Retina (tissue), 1 donor: ENCODE data around the gene RNPEPL1.
"Not testable (repeated sequence)": the region's sequence is repeated elsewhere in the genome, so short reads cannot be mapped to it uniquely, and the experiment has no call there.

Experiments used
- DNase-seq: peaks from one replicate; pipeline ENCODE4 v3.0.0-alpha.2; 2016

RNPEPL1 gene

DNA sequence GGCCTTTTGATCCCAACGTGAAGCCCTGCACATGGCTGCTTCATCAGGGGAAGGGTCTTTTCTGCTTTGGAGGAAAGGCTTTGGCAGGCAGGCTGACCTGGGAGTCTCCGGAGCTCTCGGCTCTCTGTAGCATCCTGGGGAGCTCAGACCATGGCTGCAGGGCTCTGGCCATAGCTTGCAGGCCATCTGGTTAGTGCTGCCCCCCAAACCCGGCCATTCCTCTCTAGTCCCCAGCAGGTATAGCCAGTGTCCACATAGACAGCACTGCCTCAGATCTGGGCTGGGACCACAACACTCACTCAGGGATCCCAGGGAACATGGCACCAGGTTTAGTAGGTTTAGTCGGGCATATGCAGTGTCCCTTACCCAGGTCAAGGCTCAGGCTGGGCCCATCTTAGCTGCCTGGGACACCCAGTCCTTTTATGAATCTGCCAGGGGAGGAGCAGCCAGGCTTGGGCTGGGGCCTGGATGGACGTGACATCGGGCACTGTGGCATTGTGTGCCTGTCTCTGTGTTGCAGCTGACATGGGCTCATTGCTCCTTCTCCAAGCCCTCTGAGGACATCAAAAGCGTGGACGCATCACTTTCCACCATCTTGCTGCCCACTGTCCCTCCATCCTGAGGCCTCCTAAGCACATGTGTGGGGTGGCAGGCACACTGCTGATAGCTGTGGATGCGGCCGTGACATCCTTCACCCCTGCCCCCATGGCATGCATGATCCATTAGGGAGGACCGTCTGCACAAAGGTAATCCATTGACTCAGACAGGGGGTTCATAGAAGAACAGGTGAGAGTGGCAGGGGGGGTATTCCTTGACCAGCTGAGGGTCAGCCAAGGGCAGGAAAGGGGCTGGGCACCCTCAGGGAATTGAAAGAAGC, 37.8 kb downstream of the RNPEPL1 start:
- no peak for DNase-seq

- no peak for DNase-seq
These were observed 43.4 kb downstream of the RNPEPL1 start for GRCh38 chr2:240611601-240612210.

- DNase-seq: no peak
These were observed 45.5 kb downstream of the RNPEPL1 start for GRCh38 chr2:240613781-240614180.

- DNase-seq: no peak
These were observed 46.1 kb downstream of the RNPEPL1 start for GRCh38 chr2:240614391-240614790.

- DNase-seq: no peak
These were observed 47.1 kb downstream of the RNPEPL1 start for GRCh38 chr2:240615396-240615795.

DNA sequence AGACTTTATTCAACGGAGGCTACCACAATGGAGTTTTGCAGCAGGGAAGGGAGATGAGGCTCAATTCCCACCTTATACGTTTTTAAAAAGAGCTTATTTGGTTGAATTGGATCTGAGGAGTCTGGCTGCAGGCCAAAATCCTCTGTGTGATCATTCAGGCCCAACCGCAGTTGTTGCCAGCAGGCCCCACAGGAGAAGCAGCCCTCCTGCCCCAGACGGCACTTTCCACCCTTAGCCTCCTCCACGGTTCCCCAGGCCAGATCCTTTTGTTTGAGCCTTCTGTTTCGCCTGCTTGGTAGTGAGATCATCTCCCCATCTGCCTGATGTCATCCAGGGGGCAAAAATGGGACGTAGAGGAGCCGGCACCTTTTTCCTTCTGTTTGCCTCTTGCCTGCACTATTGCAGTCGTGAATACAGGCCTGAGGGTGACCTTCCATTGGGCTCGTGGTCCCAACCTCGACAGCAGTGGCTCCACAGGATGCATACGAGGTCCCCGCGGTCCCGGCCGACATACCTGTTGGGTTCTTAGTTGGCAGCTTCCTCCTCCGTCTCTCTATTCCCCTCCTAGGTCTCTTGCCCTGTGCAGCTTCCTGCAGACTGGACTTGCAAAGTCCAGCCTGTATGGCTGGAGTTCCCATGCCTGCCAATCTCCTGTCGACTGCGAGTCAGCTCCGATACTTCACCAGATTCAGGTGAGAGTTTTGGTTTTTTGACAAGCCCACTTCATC, 47.7 kb downstream of the RNPEPL1 start:
- DNase-seq: no peak

GRCh38 chr2:240616860-240617666, 48.8 kb downstream of the RNPEPL1 start:
- not testable (repeated sequence) for DNase-seq

- no peak for DNase-seq
These were observed 50.5 kb downstream of the RNPEPL1 start for GRCh38 chr2:240618776-240619175.

GRCh38 chr2:240619506-240620148, 51.3 kb downstream of the RNPEPL1 start:
- no peak for DNase-seq

DNA sequence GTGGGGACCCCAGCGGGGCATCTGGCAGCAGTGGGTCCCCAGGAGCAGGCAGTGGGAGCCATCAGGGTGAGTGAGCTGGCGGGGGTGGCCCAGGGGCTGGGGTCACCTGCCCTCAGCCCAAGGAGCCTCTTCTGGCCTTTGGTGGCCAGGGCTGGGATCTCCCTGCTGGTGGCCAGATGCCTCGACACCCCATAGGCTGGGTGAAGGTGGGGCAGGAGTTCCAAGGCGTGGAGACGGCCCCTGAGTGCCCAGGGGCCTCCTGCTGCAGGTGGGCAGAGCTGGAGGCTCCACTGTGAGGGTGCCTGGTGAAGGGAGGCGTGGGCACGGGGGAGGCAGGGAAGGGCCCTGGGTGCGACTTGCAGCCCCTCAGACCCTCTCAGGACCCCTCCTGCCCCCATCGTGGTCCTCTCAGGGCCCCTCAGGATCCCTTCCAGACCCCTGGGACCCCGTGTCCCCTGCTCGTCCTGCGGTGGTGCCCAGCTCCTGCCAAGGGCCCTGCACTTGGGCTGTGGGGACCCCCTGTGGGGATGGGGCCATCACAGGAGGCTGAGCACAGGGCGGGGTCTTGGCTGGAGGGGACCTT, 52.0 kb downstream of the RNPEPL1 start:
- DNase-seq: no peak

GRCh38 chr2:240620859-240621258, 52.6 kb downstream of the RNPEPL1 start:
- no peak for DNase-seq

GRCh38 chr2:240622060-240622411, 53.8 kb downstream of the RNPEPL1 start:
- no peak for DNase-seq

DNA sequence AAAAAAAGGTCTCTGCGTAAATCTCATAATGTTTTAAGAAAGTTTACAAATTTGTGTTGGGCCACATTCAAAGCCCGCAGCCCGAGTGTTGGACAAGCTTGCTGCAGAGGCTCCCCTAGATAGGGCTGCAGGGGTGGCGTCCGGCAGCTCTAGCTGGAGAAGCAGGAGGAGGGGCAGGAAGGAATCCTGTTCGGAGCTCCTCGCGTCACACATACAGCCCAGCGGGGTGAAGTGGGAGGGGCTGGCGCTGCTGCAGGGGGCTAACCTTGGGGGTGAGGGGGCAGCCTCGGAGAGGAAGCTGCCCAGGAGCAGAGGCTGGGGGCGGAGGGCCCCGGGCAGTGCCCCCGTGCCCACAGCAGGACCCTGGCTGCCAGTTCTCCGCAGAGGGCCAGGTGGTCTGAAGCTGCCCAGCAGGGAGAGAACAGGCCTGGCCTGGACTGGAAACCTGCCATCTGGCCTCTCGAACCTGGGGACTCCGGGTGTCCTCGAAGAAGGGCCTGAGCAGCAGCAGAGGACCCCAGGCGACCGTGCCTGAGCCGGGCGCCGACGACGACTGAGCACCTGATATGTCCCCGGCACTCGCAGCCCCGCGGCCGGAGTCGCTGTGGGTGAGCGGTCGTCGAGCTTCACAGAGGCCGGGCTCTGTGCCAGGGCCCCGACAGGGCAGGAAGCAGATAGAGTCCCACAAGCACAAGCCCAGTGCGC, 54.4 kb downstream of the RNPEPL1 start:
- DNase-seq: no peak

DNA sequence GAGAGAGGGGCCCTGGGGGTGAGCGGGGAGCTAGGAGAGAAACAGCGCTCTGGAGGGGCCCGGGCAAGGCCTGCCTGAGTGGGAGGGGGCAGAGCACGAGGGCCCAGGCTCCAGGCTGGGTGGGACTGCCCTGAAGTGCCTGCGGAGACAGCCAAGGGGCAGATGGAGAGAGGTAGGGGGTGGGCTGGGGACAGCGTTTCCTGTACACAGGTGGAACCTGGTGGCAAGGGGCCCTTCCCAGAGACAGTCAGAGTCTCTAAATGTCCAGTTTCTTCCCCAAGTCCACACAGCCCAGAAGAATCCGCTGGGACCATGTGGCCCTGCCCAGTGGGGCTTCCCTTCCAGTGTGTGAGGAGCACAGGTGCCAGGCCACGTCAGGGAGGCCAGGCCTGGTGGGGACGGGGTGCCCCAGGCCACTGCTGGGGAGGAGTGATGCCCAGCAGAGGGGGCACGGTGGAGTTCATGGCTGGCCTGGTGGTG, 55.3 kb downstream of the RNPEPL1 start:
- no peak for DNase-seq

GRCh38 chr2:240624011-240624949, 56.0 kb downstream of the RNPEPL1 start:
- no peak for DNase-seq

GRCh38 chr2:240624950-240625621, 56.8 kb downstream of the RNPEPL1 start, which contains the start of gene GPR35:
Gene GPR35 (plus strand): TSS chr2:240625480. CDS start chr2:240629953, 4,473 bp downstream.
- no peak for DNase-seq

DNA sequence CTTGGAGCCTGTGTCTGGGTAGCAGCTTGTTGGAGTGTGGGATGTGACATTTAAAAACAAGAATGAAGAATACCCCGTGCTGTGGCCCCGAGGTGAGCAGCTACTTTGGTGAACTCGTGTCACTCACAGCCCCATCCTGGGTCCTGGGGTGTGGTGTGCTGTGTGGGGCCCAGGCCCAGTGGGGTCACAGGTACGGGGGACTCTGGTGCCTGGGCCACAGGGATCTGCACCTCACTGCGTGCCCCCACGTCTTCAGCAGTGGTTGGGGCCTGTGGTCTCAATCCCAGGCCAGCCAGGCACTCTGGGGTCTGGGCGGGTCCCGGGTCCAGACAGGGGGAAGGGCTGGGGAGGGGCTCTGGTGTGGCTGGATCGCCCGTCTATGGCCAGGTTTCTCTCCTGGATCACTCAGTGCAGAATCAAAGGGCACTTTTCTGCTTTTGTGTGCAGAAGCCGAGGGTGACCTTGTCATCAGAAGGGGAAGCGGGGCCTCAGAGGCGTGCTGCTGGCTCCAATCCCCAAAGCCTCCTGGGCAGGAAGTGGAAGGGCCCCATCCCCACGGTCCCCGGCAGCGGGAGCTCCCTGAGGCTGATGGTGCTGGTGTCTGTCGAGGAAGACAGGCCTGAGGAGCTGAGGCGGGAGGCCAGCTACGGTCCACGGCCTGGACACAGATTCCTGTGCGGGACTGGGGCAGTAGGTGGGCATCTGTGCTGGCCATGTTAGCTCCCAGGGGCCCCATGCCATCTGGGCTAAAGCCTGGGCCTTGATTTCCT, 58.4 kb downstream of the RNPEPL1 start:
- no peak for DNase-seq

DNA sequence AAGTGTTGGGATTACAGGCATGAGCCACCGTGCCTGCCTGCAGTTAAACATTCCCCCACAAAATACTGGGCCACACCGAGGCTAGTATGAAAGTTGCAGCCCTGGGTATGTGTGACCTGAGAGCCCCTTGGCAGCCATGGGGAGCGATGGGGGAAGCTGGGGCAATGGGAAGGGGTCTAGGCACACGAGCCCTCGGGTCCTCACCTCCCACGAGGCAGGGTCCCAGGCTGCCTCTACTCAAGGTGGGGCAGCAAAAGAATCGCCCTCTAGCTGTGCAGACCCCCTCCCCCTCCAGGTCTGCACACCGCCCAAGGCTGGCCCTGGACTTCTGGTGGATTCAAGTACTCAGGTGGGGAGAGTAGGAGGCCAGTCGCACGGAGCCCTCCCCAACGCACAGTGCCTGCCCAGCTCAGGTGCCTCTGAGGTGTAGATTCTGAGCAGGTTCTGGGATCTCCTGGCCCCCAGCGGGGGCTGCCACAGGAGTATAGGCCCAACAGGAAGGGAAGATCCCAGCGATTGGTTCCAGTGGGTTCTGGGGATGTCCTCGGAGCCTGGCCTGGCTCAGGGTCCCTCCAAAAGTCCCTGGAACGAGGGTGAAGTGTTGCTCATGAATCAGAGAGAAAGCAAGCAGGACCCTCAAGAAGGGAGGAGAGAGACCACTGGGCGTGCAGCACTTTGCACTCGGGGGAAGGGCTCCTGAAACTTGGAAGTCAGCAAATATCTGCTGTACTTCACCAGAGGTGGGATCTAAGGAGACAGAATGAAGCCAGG, 59.6 kb downstream of the RNPEPL1 start:
- DNase-seq: no peak
